NCI-H1694 (cell line): ENCODE measurements around the gene INSL3.
"Not testable (repeated sequence)": the region's sequence is repeated elsewhere in the genome, so short reads cannot be mapped to it uniquely, and the experiment has no call there.

Experiments
- DNase-seq: peaks from one replicate; lab custom pipeline; 2025; lab: John Stamatoyannopoulos, UW

INSL3 gene

DNA sequence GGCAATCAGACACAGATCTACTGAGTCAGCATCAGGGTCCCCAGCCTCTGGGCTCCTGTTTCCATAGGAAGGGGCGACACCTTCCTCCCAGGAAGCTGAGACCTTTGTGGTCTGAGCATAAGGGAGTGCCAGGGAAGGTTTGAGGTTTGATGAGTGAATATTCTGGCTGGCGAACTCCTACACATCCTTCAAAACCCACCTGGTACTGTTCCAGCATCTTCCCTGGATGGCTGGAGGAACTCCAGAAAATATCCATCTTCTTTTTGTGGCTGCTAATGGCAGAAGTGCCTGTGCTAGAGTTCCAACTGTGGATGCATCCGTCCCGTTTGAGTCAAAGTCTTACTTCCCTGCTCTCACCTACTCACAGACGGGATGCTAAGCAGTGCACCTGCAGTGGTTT lies 9.2 kb downstream of the INSL3 start:
- no peak for DNase-seq

DNA sequence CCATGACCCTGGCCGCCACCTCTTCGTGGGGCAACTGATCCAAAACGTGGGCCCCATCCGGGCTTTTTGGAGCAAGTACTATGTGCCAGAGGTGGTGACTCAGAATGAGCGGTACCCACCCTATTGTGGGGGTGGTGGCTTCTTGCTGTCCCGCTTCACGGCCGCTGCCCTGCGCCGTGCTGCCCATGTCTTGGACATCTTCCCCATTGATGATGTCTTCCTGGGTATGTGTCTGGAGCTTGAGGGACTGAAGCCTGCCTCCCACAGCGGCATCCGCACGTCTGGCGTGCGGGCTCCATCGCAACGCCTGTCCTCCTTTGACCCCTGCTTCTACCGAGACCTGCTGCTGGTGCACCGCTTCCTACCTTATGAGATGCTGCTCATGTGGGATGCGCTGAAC lies 9.6 kb downstream of the INSL3 start:
- no peak for DNase-seq

DNA sequence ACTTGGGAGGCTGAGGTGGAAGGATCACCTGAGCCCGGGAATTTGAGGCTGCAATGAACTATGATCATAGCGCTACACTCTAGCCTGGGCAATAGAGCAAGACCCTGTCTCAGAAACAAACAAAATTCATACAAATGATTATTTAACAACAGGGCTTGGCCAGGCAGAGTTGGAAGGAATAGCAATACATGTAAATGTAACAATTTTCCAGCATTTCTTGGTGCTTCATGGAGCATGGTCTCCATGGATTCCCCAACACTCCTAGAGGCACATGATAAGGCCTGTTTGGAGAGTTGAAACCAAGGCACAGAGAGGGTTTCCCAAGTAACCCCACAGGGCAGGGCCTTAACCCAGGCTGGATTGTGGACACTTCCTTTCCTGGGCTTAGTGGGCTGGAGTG lies 10.2 kb downstream of the INSL3 start:
- no peak for DNase-seq

DNA sequence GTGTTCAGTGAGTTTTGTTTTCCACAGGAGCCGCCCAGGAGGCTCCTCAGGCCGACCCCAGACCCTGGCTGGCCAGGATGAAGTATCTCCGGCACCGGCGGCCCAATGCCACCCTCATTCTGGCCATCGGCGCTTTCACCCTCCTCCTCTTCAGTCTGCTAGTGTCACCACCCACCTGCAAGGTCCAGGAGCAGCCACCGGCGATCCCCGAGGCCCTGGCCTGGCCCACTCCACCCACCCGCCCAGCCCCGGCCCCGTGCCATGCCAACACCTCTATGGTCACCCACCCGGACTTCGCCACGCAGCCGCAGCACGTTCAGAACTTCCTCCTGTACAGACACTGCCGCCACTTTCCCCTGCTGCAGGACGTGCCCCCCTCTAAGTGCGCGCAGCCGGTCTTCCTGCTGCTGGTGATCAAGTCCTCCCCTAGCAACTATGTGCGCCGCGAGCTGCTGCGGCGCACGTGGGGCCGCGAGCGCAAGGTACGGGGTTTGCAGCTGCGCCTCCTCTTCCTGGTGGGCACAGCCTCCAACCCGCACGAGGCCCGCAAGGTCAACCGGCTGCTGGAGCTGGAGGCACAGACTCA lies 13.5 kb downstream of the INSL3 start:
- DNase-seq: no peak

DNA sequence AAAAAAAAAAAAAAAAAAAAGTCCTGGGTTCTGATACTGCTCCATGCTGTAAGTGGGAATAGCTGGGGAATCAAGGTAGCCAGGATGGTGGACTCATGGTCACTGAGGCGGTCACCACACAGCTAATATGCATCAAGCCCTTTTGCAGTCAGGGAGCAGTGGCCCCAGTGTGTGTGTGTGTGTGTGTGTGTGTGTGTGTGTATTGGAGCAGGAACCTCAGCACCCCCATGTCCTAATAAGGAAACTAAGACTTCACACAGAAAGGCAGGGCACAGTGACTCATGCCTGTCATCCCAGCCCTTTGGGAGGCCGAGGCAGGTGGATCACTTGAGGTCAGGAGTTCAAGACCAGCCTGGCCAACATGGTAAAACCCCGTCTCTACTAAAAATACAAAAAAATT lies 14.4 kb downstream of the INSL3 start:
- no peak for DNase-seq

DNA sequence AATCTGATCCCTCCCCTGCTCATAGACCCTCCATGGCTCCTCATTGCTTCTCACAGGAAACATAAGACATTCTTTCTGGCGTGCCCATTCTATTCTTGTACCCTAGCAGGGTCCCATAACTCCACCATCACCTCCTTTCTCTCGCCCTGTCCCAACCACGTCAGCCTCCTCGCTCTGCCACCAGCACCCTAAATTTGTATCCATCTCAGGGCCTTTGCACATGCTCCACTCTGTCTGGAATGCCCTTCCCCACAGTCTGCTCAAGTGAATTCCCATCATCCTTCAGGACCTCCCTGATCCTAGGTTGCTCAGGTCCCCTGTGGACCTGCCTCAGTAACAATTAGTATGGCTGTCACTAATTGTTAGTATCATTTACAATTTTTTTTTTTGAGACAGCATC lies 15.9 kb downstream of the INSL3 start:
- DNase-seq: no peak

DNA sequence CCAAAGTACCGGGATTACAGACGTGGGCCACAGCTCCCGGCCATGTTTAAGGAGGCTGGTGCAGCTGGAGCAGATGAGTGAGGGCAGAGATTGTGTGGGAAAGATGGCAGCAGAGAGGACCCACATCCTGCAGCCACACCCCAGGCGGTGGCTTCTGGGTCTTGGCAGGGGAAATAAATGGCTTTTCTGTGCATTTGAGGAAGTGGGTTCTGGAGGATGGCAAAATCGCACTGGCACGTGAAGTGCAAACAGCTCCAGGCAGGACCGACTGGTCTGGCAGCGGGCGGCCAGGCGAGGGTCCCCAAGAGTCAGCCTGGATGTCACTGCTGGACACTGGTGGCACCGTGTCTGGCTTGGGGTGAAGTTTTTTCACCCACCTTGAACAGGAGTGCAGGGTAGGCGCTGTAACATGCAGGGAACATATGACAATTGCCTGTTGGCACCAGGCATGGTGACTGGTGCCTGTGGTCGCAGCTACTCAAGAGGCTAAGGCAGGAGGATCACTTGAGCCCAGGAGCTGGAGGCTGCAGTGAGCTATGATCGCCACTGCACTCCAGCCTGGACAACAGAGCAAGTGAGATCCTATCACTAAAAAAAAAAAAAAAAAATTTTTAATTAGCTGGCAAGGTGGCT lies 17.9 kb downstream of the INSL3 start:
- no peak for DNase-seq

DNA sequence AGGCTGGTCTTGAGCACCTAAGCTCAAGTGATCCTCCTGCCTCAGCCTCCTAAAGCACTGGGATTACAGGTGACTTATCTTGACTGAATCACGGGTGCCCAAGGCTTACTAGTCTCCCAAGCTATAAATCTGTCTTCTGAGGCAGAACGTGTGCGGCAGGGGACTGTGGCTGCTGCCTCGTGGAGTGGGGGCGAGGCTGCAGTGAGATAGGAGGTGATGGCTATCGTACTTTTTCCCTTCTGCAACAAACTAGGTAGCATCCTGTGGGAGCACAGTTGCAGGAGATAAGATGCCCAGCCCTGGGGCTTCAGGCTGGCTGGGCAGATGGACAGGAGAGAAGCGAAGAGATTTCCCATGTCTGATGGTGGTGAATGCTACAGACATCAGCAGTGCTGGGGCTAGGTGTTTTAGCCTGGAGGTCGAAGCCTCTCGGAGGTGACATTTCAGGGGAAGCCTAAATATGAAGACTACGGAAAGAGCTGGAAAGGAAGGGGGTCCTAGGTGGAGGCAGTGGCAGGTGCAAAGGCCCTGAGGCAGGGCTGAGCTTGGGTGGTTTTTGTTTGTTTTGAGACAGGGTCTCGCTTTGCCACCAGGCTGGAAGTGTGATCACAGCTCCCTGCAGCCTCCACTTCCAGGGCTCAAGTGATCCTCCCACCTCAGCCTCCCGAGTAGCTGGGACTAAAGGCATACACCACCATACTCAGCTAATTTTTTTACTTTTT lies 19.0 kb downstream of the INSL3 start:
- DNase-seq: no peak

DNA sequence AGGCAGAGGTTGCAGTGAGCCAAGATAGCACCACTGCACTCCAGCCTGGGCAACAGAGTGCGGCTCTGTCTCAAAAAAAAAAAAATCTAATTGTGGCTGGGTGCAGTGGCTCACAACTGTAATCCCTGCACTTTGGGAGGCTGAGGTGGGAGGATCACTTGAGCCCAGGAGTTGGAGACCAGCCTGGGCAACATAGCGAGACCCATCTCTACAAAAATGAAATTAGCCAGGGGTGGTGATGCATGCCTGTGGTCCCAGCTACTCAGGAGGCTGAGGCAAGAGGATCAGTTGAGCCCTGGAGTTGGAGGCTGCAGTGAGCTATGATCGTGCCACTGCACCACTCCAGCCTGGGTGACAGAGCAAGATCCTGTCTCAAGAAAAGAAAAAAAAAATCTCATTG lies 22.7 kb downstream of the INSL3 start:
- DNase-seq: not testable (repeated sequence)

DNA sequence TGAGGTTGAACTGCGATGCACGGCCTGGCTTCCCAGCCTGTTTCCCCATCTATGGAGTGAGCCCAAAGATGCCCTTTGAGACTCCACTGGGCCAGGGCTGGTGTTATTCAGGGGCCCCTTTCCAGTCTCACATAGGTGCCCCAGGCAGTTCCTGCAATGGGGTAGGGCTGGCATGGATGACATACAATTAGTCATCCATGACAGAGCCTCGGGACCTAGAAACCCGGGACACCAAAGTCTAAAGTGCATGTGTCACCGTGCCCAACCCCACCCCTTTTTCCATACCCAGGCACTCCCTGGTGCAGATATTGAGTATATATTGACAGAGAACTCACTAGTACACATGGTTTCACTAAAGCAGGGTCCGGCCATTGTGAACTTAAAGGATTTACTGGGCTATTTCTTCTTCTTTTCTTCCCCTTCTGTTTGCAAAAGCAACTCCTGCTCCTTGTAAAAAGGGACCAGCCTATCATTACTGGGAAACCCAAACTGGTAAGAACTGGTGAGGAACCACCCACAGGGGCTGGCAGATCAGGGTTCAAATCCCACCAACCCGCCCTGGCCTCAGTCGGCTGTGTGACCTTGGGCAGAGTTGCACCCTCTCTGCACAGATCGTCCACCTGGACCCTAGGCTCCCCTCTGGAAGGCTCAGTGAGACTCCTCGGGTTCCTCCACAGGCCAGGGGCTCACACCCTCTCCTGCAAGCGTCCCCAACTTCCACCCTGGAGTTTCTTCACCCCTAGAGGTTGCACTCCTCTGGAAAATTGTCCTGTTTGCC lies 23.7 kb downstream of the INSL3 start:
- DNase-seq: no peak

DNA sequence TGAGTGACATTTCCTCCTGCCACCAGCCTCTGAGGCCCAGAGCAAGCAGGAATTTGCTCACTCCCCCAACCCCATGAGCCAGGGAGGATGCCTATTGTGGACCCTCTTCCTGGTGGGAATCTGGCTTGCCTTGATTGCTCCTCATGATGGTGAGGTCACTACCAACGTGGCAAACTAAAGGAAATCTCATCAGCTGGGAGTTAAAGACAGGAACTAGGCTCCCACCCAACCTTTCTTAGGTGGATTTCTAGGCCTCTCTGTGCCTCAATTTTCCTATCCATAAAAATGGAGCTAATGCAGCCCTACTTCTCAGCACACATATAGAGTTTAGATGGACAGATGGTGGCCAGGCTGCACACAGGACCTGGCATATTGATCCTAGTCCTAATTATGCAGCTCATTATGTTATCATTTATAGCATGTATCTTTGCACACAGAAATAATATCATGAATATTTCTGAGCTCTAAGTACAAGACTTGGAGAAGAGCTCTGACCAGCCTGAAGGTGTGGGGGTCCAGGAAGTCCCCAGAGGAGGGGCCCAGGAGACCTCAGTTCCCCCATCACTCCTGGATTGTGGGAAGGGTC lies 24.4 kb downstream of the INSL3 start:
- DNase-seq: no peak

DNA sequence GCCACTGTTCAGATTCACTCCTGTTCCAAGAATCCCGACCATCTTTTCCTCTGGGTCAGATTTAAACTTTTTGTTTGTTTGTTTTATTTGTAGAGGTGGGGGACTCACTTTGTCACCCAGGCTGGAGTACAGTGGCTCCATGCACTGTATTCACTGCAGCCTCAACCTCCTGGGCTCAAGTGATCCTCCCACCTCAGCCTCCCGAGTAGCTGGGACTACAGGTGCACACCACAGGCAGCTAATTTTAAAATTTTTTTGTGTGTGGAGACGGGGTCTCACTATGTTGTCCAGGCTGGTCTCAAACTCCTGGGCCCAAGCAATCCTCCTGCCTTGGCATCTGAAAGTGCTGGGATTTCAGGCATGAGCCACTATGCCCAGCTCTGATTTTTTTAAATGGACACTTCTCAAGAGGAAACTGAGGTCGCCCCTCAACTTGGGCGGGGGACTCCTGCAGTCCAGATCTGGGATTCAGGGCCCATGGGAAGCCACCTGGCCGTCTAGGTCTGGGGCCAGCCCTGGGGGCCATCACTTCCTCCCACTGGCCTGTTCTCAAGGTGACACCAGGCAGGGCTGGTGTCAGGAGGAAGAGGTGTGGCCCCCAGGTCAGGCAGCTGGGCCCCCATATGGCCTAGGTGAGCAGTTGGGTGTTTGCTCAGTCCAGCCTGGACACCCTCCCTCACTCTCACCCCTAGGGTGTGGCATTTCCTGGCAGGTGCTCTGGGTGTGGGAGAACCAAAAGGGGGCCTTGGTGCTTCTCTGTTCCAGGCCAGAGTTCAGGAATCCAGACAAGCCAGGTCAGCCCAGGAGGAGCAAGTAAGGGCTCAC lies 25.1 kb downstream of the INSL3 start:
- no peak for DNase-seq

DNA sequence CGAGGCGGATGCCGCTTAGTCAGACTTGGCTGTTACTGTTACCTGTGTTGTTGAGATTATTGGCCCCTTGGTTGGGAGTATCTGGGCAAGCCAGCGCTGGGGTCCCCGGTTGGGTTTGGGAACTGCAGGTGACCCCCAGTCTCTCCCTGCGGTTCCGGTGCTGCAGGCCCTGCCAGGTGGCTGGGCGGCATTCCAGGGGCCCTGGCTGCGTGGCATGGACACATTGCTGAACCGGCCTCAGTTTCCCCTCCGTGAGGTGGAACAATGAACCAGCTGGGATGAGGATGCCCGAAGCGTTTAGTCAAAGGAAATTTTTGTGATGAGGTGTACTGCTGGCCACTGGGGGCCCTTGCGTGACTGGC lies 25.8 kb downstream of the INSL3 start:
- no peak for DNase-seq

DNA sequence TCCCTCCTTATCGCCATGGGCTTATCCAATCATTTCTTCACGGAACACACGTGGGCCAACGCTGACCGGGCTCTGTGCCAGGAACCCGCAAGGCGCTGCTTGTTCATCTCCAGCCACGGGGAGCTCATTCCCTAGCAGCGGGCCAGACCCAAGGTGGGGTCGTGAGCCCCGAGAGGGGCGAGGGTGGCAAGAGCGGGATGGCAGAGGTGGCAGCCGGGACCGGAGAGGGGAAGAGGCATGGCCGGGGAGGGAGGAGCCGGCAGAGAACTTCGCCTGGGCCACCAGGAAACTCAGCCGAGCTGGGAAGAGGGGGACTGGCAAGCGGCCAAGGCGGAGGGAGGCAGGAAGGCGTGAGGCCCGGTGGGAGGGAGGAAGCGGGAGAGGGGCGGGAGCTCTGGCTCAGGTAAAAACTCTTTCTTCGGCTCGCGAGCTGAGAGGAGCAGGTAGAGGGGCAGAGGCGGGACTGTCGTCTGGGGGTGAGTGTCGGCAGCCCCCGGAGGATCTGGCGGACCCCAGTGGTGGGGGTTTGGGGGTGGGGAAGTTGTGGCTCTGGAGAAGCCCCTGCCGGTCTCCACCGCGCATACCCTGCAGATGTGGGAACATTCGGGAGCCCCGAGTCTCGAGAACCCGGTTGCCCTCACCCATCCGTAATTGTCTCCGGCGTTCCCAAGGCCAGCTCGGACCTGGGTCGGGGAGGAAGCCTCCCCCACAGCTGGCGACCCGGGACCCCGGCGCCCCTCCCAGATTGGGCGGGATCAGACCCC lies 26.4 kb downstream of the INSL3 start, which contains the start of gene B3GNT3:
Gene B3GNT3, plus strand, starts transcription at position 408 of the 764 bp plus-strand sequence. CDS start 12,670 bp downstream, outside the sequence.
- DNase-seq: no peak

DNA sequence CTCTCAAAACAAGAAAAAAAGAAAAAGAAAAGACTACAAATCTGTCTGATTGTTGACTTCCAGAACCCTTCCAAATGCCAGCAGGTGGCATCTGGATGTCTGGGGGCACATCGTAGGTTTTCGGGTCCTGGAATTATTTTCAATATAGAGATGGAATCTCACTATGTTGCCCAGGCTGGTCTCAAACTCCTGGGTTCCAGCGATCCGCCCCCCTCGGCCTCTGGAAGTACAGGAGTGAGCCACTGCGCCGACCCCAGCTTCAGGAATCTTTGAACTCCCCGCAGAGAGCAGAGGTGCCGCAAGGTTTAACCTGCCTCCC lies 26.9 kb downstream of the INSL3 start:
- no peak for DNase-seq

DNA sequence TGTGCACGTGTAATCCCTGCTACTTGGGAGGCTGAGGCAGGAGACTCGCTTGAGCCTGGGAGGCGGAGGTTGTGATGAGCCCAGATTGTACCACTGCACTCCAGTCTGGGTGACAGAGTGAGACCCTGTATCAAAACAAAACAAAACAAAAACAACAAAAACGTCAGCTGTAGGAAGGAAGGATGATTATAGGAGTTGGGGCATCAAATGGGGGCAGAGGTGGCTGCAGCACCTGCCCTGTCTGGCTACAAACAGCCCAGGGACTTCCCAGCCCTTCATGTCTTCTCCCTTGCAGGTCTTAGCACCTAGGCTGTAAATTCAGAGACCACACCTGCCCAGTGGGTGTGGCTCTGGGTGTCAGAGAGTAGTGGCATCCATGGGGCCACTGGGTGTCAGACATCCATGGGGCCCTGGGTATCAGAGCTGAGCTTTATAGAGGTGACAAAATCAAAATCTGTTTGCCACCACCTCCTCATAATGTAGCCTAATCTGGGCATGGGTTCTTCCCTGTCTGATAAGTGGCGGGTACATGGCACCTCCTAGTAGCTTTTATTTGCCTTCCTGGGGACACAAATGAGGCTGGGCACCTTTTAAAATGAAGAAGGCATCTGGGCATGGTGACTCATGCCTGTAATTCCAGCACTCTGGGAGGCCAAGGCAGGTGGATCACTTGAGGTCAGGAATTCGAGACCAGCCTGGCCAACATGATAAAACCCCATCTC lies 31.1 kb downstream of the INSL3 start:
- no peak for DNase-seq

DNA sequence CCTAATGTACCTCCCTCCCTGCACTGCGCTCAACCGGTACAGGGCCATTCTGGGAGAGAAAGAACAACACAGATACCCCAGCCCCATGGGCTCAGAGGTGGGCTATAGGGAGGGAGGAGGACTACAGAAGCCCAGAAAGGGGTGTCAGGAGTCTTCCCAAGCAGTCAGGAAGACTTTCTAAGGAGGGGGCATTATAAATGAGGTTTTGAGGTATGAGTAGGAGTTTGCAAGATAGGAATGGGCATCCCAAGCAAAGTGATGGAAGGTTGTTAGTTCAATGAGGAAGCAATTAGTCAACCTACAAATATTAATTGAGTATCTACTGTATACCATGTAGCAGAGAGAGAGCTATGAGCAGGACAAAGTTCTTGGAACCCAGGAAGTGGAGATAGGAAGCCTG lies 32.7 kb downstream of the INSL3 start:
- no peak for DNase-seq

DNA sequence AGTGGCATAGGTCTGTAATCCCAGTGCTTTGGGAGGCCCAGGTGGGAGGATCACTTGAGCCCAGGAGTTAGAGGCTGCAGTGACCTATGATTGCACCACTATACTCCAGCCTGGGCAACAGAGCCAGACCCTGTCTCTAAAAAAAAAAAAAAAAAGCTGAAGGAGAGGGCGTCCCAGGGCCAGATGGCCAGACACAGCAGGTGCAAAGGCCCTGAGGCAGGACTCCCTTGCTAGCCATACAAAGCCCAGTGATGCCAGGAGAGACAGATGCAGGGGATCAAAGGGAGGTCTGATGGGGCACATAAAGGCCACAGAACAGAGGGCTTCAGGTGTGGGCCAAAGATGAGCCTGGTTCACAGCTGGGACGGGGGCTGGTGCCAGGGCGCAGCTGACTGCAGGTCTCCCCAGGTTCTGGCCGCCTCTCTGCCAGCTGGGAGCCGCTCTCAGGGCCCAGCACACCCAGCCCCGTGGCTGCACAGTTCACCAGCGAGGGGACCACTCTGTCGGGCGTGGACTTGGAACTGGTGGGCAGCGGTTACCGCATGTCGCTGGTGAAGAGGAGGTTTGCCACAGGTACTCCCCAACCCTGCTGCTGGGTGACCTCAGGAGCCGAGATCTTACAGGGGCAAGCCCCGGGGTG lies 33.9 kb downstream of the INSL3 start:
- DNase-seq: no peak

DNA sequence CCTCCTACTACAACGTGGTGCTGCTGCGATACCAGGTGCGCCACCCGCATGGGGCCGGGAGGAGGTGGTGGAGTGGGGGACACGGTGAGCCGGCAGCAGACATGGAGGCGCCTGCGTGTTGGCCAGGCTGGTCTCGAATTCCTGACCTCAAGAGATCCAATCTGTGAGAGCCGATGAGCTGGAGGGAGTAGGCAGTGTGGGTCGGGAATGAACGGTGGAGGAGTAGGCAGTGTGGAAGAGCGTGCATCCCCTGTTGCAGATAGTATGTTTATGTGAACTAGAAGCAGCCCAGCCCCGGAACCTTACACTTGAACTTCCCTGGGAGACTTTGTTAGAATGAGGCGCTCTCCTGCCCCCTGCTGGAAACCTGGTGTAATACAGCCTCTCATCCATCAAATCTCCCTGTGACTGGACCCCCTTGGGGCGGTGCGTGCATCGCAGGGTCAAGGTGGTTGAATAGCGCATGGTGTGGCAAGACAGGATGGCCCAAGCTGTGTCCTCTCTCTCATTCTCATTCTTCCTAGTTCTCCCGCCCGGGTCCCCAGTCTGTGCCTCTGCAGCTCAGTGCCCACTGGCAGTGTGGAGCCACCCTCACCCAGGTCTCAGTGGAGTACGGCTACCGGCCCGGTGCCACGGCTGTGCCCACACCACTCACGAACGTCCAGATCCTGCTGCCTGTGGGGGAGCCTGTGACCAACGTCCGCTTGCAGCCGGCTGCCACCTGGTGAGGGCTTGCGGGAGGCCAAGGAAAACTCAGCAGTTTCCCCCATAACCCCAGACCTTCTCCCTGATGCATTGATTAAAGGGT lies 36.9 kb downstream of the INSL3 start:
- peak; percentile 60 for DNase-seq
